Activated T-cell treated with anti-CD3 and anti-CD28 coated beads for 4 hours (primary cell): ENCODE measurements around the gene KCNA2.
A peak's percentile ranks its signal among the peaks of the same experiment; 100 is the strongest.

Experiments
- DNase-seq: peaks from one replicate; pipeline ENCODE4 v3.0.0-alpha.2; 2020

Gene KCNA2

GRCh38 chr1:110628323-110629105 is 22.4 kb upstream of the KCNA2 start:
- DNase-seq = no peak

GRCh38 chr1:110627764-110628163 is 21.6 kb upstream of the KCNA2 start:
- no peak for DNase-seq

GRCh38 chr1:110626889-110627288 is 20.7 kb upstream of the KCNA2 start:
- DNase-seq = no peak

GRCh38 chr1:110620686-110621085 is 14.5 kb upstream of the KCNA2 start:
- DNase-seq = no peak

GRCh38 chr1:110620250-110620615 is 14.1 kb upstream of the KCNA2 start:
- no peak for DNase-seq

- peak; percentile 83 for DNase-seq
Measured at GRCh38 chr1:110619412-110620249, 13.5 kb upstream of the KCNA2 start.

GRCh38 chr1:110618668-110619067 is 12.5 kb upstream of the KCNA2 start:
- DNase-seq = no peak

- no peak for DNase-seq
Measured at GRCh38 chr1:110617589-110617988, 11.4 kb upstream of the KCNA2 start.

- no peak for DNase-seq
Measured at GRCh38 chr1:110617116-110617515, 11.0 kb upstream of the KCNA2 start.

GRCh38 chr1:110616587-110616986 is 10.4 kb upstream of the KCNA2 start:
- no peak for DNase-seq

GRCh38 chr1:110615548-110616130 is 9.5 kb upstream of the KCNA2 start:
- no peak for DNase-seq

GRCh38 chr1:110612060-110612745 is 6.0 kb upstream of the KCNA2 start:
- DNase-seq = no peak

GRCh38 chr1:110610696-110611286 is 4.6 kb upstream of the KCNA2 start:
- DNase-seq = no peak

- no peak for DNase-seq
Measured at GRCh38 chr1:110610084-110610483, 3.9 kb upstream of the KCNA2 start.

- DNase-seq = no peak
Measured at GRCh38 chr1:110608247-110608646, 2.1 kb upstream of the KCNA2 start.

- DNase-seq = no peak
Measured at GRCh38 chr1:110607536-110608230, 1.5 kb upstream of the KCNA2 start.

GRCh38 chr1:110606657-110607535 is 738 bp upstream of the KCNA2 start:
- DNase-seq = no peak

- no peak for DNase-seq
Measured at GRCh38 chr1:110605446-110605845, 712 bp downstream of the KCNA2 start.

GRCh38 chr1:110604586-110605148 is 1.5 kb downstream of the KCNA2 start:
- DNase-seq = no peak

GRCh38 chr1:110603058-110603457 is 3.1 kb downstream of the KCNA2 start:
- DNase-seq = no peak

- no peak for DNase-seq
Measured at GRCh38 chr1:110602466-110602865, 3.7 kb downstream of the KCNA2 start.
